ENCODE data around the gene CACNA2D3. TPM values are rescaled to one million over a fixed set of nuclear protein-coding genes. Genes with fewer than 3 reads are reported as not detected.

CACNA2D3 gene
- total RNA-seq, 3 donors from 2014 or later, result not detected

GRCh38 chr3:55060896-55061719, 938.8 kb downstream of the CACNA2D3 start:
- no peak for ATAC-seq
- H3K4me1 Mint-ChIP-seq (ENCODE audit: low read depth), result no peaks in the 10 kb centered on the region
- H3K27me3 Mint-ChIP-seq (ENCODE audit: low read depth), result no peaks in the 10 kb centered on the region
- H3K36me3 Mint-ChIP-seq (ENCODE audit: insufficient read depth), result no peaks in the 10 kb centered on the region
- H3K9me3 Mint-ChIP-seq, result no peaks in the 10 kb centered on the region
- no peak overlapping the region for H3K4me3 Mint-ChIP-seq
- no peak for DNase-seq

GRCh38 chr3:55061720-55062034, 939.3 kb downstream of the CACNA2D3 start:
- no peak for DNase-seq
- no peaks in the 10 kb centered on the region for H3K9me3 Mint-ChIP-seq
- ATAC-seq, result no peak
- H3K27me3 Mint-ChIP-seq (ENCODE audit: low read depth), result no peaks in the 10 kb centered on the region
- no peaks in the 10 kb centered on the region for H3K36me3 Mint-ChIP-seq (ENCODE audit: insufficient read depth)
- no peaks in the 10 kb centered on the region for H3K4me1 Mint-ChIP-seq (ENCODE audit: low read depth)
- no peak overlapping the region for H3K4me3 Mint-ChIP-seq

- H3K4me1 Mint-ChIP-seq (ENCODE audit: low read depth), result no peaks in the 10 kb centered on the region
- H3K4me3 Mint-ChIP-seq, result no peak overlapping the region
- DNase-seq (no peak), ATAC-seq (no peak)
- no peaks in the 10 kb centered on the region for H3K9me3 Mint-ChIP-seq
- no peaks in the 10 kb centered on the region for H3K27me3 Mint-ChIP-seq (ENCODE audit: low read depth)
- H3K36me3 Mint-ChIP-seq (ENCODE audit: insufficient read depth), result no peaks in the 10 kb centered on the region
These were observed 941.8 kb downstream of the CACNA2D3 start for GRCh38 chr3:55064164-55064563.

- Mint-ChIP-seq H3K4me1 (ENCODE audit: low read depth) (no peaks in the 10 kb centered on the region), H3K36me3 (ENCODE audit: insufficient read depth) (no peaks in the 10 kb centered on the region), H3K9me3 (no peaks in the 10 kb centered on the region), H3K27me3 (ENCODE audit: low read depth) (no peaks in the 10 kb centered on the region), H3K4me3 (no peak overlapping the region)
- DNase-seq (no peak), ATAC-seq (no peak)
These were observed 943.0 kb downstream of the CACNA2D3 start for GRCh38 chr3:55065331-55065730.

GRCh38 chr3:55066551-55067047, 944.2 kb downstream of the CACNA2D3 start:
- H3K9me3 Mint-ChIP-seq, result no peaks in the 10 kb centered on the region
- no peaks in the 10 kb centered on the region for H3K36me3 Mint-ChIP-seq (ENCODE audit: insufficient read depth)
- no peak overlapping the region for H3K4me3 Mint-ChIP-seq
- ATAC-seq (no peak), DNase-seq (no peak)
- H3K27me3 Mint-ChIP-seq (ENCODE audit: low read depth), result no peaks in the 10 kb centered on the region
- H3K4me1 Mint-ChIP-seq (ENCODE audit: low read depth), result no peaks in the 10 kb centered on the region

- no peak overlapping the region for H3K4me3 Mint-ChIP-seq
- ATAC-seq (no peak), DNase-seq (no peak)
- no peaks in the 10 kb centered on the region for H3K36me3 Mint-ChIP-seq (ENCODE audit: insufficient read depth)
- no peaks in the 10 kb centered on the region for H3K27me3 Mint-ChIP-seq (ENCODE audit: low read depth)
- no peaks in the 10 kb centered on the region for H3K9me3 Mint-ChIP-seq
- H3K4me1 Mint-ChIP-seq (ENCODE audit: low read depth), result no peaks in the 10 kb centered on the region
These were observed 947.6 kb downstream of the CACNA2D3 start for GRCh38 chr3:55069950-55070349.

GRCh38 chr3:55074796-55075195, 952.4 kb downstream of the CACNA2D3 start:
- no peak for DNase-seq
- no peaks in the 10 kb centered on the region for H3K4me1 Mint-ChIP-seq (ENCODE audit: low read depth)
- no peak for ATAC-seq
- no peaks in the 10 kb centered on the region for H3K36me3 Mint-ChIP-seq (ENCODE audit: insufficient read depth)
- H3K9me3 Mint-ChIP-seq, result peaks cover 3% of the 10 kb centered on the region
- H3K4me3 Mint-ChIP-seq, result no peak overlapping the region
- no peaks in the 10 kb centered on the region for H3K27me3 Mint-ChIP-seq (ENCODE audit: low read depth)

- H3K4me1 Mint-ChIP-seq (ENCODE audit: low read depth), result no peaks in the 10 kb centered on the region
- H3K27me3 Mint-ChIP-seq (ENCODE audit: low read depth), result no peaks in the 10 kb centered on the region
- ATAC-seq (no peak), DNase-seq (no peak)
- H3K4me3 Mint-ChIP-seq, result no peak overlapping the region
- H3K9me3 Mint-ChIP-seq, result peaks cover 3% of the 10 kb centered on the region
- no peaks in the 10 kb centered on the region for H3K36me3 Mint-ChIP-seq (ENCODE audit: insufficient read depth)
These were observed 953.5 kb downstream of the CACNA2D3 start for GRCh38 chr3:55075846-55076245.

GRCh38 chr3:55077726-55078125, 955.4 kb downstream of the CACNA2D3 start:
- H3K36me3 Mint-ChIP-seq (ENCODE audit: insufficient read depth), result no peaks in the 10 kb centered on the region
- ATAC-seq (no peak), DNase-seq (no peak)
- H3K4me1 Mint-ChIP-seq (ENCODE audit: low read depth), result no peaks in the 10 kb centered on the region
- H3K27me3 Mint-ChIP-seq (ENCODE audit: low read depth), result no peaks in the 10 kb centered on the region
- no peak overlapping the region for H3K4me3 Mint-ChIP-seq
- H3K9me3 Mint-ChIP-seq, result peaks cover 3% of the 10 kb centered on the region

- Mint-ChIP-seq H3K27me3 (ENCODE audit: low read depth) (no peaks in the 10 kb centered on the region), H3K4me1 (ENCODE audit: low read depth) (no peaks in the 10 kb centered on the region), H3K36me3 (ENCODE audit: insufficient read depth) (no peaks in the 10 kb centered on the region), H3K9me3 (peaks cover 3% of the 10 kb centered on the region), H3K4me3 (no peak overlapping the region)
- ATAC-seq (no peak), DNase-seq (no peak)
These were observed 956.5 kb downstream of the CACNA2D3 start for GRCh38 chr3:55078876-55079275.

- Mint-ChIP-seq H3K9me3 (no peaks in the 10 kb centered on the region), H3K4me1 (ENCODE audit: low read depth) (no peaks in the 10 kb centered on the region), H3K36me3 (ENCODE audit: insufficient read depth) (no peaks in the 10 kb centered on the region), H3K27me3 (ENCODE audit: low read depth) (no peaks in the 10 kb centered on the region), H3K4me3 (no peak overlapping the region)
- no peak for ATAC-seq
- DNase-seq, result no peak
These were observed 962.9 kb downstream of the CACNA2D3 start for GRCh38 chr3:55085231-55085630.

- no peaks in the 10 kb centered on the region for H3K36me3 Mint-ChIP-seq (ENCODE audit: insufficient read depth)
- H3K4me1 Mint-ChIP-seq (ENCODE audit: low read depth), result no peaks in the 10 kb centered on the region
- H3K27me3 Mint-ChIP-seq (ENCODE audit: low read depth), result no peaks in the 10 kb centered on the region
- no peaks in the 10 kb centered on the region for H3K9me3 Mint-ChIP-seq
- no peak for ATAC-seq
- DNase-seq, result no peak
- no peak overlapping the region for H3K4me3 Mint-ChIP-seq
These were observed 966.9 kb downstream of the CACNA2D3 start for GRCh38 chr3:55089211-55089610.

- Mint-ChIP-seq H3K27me3 (ENCODE audit: low read depth) (no peaks in the 10 kb centered on the region), H3K9me3 (no peaks in the 10 kb centered on the region), H3K36me3 (ENCODE audit: insufficient read depth) (no peaks in the 10 kb centered on the region), H3K4me3 (no peak overlapping the region), H3K4me1 (ENCODE audit: low read depth) (no peaks in the 10 kb centered on the region)
- DNase-seq (no peak), ATAC-seq (no peak)
These were observed 967.9 kb downstream of the CACNA2D3 start for GRCh38 chr3:55090291-55090690.

- H3K27me3 Mint-ChIP-seq (ENCODE audit: low read depth), result no peaks in the 10 kb centered on the region
- H3K4me1 Mint-ChIP-seq (ENCODE audit: low read depth), result no peaks in the 10 kb centered on the region
- ATAC-seq (no peak), DNase-seq (no peak)
- H3K36me3 Mint-ChIP-seq (ENCODE audit: insufficient read depth), result no peaks in the 10 kb centered on the region
- H3K4me3 Mint-ChIP-seq, result no peak overlapping the region
- H3K9me3 Mint-ChIP-seq, result no peaks in the 10 kb centered on the region
These were observed 968.4 kb downstream of the CACNA2D3 start for GRCh38 chr3:55090746-55091145.

GRCh38 chr3:55091381-55092225, 969.3 kb downstream of the CACNA2D3 start:
- H3K36me3 Mint-ChIP-seq (ENCODE audit: insufficient read depth), result no peaks in the 10 kb centered on the region
- H3K27me3 Mint-ChIP-seq (ENCODE audit: low read depth), result no peaks in the 10 kb centered on the region
- DNase-seq, result no peak
- no peak overlapping the region for H3K4me3 Mint-ChIP-seq
- no peaks in the 10 kb centered on the region for H3K4me1 Mint-ChIP-seq (ENCODE audit: low read depth)
- no peak for ATAC-seq
- peaks cover 5% of the 10 kb centered on the region for H3K9me3 Mint-ChIP-seq

Data from activated T-cell treated with anti-CD3 and anti-CD28 coated beads, Interleukin-2, amount 50 U/mL, for 4 hours (primary cell).